GM20431 (cell line): ENCODE measurements around the gene NAP1L4.
"Not testable (repeated sequence)": the region's sequence is repeated elsewhere in the genome, so short reads cannot be mapped to it uniquely, and the experiment has no call there.

Experiments
- in situ Hi-C: fragments of 300-500 bp; cut with MseI, MboI; formaldehyde crosslinking; loops from one replicate; pipeline ENCODE4 v1.15.0; 2020; ENCODE audit warnings: low sequenced_read_pairs; ENCODE audit not compliant: unreplicated experiment

Gene NAP1L4

DNA sequence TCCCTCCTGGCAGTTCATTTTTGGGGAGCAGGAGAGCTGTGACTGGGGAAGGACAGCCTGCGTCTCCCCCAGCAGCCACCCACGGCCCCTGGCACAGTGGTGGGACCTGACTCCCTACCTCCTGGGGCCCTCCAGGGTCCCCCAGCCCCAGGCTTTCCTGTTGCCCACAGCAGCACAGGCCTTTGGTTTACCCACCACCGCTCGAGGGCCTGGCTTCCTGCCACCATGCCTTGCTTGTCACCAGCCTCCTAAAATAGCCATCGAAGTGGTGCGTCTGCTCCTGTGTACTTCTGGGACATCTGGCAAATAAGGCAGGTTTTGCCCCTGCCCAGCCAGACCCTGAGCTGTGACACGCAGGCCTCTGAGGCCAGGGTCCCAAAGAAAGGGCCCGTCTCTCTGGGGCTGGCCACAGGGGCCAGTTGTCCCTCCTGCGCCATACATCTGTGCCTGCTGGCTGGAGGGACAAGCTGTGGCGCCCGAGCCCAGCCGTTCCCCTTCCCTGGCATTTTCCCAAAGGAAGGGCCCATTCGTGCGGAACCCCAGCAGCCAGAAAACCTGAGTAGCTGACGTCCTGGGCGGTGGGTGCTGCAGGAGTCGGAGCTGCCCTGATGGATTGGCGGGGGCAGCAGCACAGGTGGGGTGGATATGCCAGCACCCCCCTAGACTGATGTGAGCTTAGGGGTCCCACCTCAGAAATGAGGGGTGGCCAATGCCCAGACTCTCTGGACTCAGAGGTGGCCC is 77.5 kb downstream of the NAP1L4 start:
- in situ Hi-C loops = no loop called here

DNA sequence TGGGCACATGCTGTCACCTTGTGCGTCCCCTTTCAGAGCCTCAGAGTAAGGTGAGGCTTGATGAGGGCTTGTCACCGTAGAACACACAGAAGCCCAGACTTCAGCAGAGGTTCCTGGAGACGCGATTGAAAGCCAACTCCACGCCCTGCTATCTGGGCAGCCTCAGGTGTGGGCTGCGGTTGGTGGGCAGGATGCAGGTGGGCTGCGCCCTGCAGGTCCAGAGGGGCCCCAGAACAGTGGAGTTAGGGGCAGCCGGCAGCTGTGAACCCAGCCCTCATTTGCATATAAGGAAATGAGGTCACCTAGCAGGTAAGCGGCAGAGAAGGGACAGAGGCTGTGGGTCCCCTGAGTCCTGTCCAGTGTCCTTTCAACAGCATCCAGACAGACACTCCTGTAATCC is 78.4 kb downstream of the NAP1L4 start:
- in situ Hi-C loops = no loop called here

DNA sequence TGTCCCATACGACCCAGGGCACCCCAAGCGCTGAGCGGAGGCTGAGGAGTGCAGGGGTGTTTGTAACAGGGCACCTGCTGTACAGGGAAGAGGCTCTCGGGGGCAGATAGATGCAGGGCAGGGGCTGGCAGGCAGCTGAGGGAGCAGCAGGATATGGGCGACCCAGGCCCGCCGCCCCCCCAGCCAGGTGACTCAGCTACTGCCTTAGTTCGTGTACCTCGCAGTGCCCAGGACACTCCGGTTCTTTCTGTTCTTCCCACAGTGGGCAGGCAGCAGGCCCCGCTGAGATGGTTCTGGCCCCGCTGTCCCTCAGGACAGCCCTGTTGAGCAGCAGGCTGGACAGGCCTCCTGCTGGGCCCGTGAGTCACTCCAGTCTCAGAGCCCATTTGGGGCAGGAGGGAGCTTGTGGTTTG is 79.1 kb downstream of the NAP1L4 start:
- in situ Hi-C loops = no loop called here

DNA sequence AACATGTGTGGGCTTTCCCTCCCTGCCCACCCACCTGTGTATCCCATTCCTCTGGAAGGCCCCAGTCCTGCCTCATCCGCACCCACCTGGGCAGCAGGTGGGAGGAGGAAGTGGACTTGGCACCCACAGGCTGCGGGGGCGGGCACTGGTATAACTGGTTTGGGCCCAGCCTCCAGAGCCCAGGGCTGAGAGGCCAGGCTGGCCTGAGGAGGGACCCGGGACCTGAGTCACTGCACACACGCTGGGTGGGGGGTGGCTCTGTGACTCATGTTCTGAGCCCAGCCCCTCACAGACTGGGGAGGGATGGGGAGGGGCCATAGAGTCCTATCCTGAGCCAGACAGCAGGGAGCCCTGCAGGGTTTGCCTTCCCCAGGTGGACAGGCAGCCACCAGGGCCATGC is 79.6 kb downstream of the NAP1L4 start:
- in situ Hi-C loops = no loop called here

DNA sequence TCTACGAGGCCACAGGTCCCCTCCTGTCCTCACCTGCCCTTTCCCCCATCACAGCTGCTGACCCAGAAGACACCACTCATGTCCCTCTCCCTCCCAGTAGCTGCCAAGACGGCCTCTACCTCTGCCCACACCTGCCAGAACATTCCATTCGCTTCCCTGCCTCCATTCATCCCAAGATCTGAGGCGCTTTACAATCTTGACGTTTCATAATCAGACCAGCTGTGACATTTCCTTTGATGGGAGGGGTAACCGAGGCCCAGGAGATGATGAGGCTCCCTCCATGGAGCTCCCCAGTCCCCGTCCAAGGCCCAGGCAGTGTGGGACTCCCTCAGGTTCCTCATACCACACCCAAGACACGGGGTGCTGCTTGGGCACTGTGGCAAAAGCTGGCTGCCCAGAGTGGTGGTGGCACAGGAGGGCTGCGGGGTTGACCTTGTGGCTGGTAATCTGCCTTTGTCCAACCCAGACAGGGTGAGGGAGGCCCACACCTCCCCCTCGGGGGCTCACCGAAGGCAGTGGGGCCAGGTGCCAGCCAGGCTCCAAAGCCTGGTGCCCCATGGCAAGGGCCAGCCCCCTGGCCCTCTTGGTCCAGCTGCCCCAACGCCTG is 80.2 kb downstream of the NAP1L4 start:
- in situ Hi-C loops = no loop called here

DNA sequence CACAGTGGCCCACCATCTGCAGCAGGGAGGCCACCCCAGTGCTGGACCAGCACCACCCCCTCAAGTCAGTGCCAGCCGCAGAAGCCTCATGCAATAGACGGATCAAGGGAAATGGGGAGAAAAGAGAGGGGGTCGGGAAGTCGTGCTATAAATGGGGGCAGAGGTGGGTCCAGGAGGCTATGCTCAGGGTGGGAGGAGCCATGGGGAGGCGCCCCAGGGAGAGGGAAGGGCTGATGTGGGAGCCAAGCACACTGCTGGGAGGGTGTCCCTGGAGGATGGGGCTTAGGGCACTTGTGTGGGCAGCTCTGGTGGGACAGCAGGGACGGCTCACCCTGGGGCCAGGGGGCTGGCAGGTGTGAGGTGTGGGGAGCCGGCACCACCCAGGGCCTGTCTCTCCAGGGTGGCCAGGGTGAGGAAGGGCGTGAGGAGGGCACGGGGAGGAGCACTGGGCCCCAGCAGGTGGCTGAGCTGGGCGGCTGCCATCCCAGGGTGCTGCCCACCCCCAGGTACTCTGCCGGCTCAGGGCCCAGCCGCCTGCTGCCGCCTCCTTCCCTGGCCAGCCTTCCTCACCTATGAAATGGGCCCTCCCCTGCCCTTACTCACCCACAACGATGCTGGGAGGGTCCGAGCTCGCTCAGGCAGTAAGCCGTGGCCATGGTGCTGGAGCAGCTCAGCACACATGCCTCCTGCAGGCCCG is 80.9 kb downstream of the NAP1L4 start:
- in situ Hi-C loops = no loop called here

DNA sequence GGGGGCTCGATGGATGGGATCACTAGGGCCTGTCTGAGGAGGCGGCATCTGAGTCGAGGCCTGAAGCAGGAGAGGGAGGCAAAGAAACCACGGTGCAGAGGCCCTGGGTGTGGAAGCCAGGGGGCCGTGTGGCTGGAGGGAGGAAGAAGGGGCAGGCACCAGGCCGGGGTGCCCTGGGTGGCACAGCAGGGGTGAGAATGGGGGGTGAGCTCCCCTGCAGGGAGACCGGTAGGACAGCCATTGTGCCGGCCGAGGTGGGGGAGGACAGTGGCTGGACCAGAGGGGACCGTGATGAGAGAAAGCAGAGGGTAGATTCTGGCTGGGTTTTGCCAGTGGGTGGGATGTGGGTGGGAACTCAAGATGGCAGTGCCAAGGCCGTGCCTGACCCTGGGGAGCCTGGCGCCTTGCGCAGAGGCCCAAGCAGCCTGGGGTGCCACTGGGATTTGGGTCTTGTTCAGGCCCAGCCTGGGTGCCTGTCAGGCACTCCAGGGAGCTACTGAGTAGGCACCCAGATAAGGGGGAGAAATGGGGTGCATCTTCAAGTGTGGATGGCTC is 81.7 kb downstream of the NAP1L4 start:
- in situ Hi-C loops = no loop called here

DNA sequence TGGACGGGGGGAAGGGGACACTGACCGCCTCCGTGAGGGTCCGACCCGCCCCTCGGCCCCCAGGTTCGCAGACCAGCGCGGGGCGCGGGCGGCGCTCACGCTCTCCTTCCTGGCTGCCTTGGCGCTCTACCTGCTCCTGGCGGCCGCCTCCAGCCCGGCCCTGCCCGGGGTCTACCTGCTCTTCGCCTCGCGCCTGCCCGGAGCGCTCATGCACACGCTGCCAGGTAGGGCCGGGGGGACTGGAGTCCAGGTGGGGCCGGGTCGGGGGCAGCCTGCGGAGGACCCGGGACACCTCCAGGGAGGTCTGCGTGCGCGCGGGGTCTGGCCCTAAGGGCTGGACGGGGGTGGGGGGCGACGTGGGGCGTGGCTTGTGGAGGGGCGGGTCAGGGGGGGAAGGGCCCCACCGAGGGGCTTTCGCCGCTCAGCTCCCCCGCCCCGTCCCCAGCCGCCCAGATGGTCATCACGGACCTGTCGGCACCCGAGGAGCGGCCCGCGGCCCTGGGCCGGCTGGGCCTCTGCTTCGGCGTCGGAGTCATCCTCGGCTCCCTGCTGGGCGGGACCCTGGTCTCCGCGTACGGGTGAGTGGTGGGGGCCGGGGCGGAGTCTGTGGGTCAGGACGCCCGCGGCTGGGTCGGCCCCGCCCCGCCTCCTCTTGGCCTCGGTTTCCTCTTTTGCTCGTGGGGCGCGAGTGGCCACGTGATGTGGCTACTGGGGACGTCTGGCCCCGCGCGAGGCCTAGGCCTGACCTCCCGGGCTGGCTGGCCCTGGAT is 82.8 kb downstream of the NAP1L4 start:
- in situ Hi-C loops = no loop called here

DNA sequence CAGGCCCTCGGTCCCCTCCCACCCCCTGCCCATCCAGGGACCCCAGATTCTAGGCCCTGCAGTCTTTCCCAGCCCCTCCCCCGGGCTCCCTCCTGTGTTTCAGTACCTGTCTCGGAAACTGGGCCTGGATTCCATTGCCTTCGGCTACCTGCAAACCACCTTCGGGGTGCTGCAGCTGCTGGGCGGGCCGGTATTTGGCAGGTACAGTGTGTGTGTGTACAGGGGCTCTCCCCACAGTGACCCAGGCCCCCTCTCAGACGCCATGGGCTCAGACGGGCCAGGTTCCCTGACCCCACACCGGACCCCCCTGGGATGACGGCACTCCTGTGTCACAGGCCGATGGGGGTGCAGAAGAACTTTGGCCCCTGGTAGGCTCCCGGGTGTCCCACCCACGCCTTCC is 84.0 kb downstream of the NAP1L4 start:
- in situ Hi-C loops = no loop called here

DNA sequence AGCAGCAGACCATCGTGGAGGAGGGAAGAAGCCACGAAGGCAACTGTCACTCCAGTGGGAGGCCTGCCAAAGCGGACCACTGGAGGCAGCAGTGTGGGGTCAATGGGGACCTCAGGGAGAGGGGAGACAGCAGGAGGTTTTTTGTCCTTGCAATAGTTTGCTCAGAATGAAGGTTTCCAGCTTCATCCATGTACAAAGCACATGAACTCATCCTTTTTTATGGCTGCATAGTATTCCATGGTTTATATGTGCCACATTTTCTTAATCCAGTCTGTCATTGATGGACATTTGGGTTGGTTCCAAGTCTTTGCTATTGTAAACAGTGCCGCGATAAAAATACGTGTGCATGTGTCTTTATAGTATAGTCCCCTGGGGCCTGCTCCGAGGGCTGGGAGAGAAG is 86.8 kb downstream of the NAP1L4 start:
- in situ Hi-C loops = not testable (repeated sequence)

DNA sequence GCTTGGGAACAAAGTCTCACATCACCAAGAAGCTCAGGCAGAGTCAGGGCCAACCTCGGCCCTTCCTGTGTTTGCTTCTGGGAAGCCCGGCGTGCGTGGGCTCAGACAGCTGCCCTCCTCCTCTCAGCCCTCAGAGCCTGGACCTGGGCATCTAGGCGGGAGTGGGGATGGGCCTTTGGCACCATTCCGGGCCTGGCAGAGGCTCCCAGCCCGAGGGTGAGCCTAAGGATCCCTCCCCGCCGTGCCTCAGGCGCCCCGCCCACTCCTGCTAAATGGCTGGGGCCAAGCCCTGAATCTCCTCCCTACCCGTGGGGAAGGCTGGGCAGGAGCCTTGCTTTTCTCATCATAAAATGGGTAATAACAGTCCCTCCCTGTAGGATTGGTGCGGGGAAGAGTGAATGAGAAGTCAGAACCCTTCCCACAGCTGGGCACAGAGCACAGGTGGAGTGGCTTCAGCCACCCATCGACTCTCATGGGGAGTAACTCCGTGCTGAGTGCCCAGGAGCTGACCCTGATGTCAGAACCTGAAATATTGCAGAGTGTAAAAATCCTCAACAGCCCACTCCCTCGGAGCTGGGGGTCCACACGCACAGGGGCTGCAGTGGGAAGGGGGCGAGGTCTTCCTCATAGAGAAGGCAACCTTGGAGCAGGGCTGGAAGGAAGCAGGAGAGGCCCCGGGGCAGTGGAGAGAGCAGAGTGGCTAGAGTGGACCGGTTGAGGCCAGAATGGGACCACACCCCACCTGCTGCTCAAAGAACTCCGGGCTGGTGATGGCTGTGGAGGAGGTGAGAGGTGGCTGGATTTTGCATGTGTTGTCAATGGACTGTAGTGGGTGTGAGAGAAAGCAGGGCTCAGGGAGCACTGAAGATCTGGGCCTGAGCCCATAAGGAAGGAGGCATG is 87.7 kb downstream of the NAP1L4 start:
- in situ Hi-C loops = no loop called here

DNA sequence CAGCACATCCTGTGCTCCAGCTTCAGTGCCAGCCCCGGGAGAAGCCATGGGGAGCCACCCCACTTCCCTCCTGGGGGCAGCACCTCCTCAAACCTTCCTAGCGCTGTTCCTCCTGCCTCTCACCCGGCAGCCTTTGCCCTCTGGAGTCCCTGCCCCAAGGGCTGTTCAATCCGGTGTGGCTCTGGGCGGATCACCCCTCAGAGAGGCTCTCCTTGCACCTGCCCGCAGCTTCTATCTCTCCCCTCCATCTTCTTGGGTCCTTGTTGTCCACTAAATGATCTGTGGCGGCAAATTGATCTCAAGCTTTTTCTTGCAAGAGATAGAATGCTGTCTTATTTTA is 88.5 kb downstream of the NAP1L4 start:
- in situ Hi-C loops = no loop called here

DNA sequence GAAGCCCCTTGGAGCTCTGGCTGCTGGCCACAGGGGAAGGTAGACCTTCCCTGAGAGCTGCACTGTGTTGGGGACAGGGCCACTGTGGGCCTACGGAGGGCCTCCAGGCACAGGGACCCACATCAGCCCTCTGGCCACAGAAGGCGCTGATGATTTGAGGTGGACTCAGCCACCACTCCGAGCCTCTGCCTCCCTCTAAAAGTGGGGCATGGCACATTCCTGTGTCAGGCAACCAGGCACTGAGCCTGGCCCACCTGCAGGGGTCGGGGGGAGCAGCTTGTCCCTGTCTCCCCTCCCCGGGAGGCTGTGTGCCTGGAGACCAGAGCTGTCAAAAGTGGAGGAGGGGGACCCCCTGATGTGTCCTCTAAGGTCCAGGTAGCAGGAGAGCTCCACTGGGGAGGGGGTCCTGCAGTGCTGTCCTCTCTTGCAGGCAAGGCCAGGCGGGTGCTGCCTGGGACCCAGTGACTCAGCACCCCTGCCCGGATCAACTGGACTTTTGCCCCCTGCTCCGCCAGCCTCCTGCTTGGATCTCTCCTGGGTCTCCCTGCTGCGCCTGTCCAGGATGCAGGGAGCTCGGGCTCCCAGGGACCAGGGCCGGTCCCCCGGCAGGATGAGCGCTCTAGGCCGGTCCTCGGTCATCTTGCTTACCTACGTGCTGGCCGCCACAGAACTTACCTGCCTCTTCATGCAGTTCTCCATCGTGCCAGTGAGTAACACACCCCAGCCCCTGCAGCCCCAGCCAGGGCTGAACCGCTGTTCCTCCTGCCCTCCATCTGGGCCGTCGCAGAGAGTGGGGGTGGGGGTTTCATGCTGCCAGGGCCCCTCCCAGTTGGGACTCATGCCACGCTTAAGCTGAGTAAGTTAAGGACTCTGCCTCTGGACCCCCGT is 89.1 kb downstream of the NAP1L4 start:
- in situ Hi-C loops = no loop called here

DNA sequence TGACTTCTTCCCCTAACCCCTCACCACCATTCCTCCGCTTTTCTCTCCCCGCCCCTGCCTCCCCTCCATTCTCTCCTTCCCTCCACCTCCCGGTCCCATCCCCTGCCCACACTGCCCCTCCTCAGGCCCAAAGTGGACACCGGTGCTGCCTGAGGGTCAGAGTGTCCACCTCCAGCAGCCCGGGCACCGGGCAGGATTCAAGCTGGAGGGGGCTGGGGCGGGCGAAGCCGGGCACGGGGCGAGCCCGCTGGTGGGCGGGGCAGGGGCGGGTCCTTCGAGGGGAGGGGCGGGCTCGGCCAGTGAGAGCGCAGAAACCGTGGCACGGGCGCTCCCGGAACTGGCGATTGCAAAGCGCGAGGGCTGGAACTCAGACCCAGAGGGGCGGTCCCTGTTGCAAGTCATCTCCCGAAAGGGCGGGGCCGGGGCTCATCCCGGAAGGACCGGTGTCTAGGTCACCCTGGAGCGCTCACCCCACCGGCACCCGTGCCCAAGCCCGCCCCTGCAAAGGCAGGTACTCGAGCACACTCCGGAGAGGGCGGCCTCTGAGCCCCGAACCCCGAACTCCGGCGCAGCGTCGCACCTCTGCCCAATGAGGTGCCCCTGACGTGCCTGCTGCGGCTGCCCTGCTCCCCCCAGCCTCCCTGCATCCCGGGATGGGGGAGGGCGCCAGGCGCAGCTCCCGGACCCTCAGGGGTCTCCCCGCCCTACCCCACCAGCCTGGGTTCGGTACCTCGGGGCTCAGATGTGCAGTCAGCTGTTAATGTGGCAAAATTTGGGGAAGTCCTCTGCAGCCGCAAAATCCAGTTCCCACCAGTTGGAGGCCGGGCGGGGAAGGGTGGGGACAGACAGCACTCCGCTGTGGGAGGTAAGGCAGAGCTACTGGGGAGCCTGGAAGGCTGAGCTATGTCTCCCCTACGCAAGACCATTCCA is 90.0 kb downstream of the NAP1L4 start:
- in situ Hi-C loops = no loop called here

DNA sequence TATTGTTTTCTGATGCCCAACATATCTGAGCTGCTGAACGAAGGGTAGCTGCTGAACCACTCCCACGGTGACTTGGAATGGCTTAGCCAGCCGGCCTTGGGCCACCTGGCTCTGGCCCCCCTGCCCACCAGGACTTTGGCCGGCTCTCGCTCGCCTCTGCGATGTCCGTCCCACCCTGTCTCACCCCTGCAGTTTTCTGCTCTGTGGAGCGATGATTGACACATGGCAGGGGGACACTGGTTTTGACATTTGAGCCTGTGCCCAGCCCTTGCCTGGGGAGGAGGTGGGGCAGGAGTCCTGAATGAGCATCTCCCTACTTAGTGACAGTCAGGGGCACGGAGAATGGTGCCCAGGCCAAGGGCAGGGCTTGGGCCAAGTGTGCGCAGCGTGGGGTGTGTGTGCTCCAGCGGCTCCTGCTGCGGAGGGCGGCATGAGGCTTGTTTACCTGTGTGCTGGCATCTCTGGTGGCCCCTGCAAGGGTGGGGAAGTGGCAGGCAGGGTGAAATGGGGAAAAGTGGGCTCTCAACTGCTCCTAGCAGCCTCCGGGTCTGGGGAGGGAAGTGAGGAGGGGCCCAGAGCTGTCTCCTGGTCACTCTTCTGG is 90.8 kb downstream of the NAP1L4 start:
- in situ Hi-C loops = no loop called here

DNA sequence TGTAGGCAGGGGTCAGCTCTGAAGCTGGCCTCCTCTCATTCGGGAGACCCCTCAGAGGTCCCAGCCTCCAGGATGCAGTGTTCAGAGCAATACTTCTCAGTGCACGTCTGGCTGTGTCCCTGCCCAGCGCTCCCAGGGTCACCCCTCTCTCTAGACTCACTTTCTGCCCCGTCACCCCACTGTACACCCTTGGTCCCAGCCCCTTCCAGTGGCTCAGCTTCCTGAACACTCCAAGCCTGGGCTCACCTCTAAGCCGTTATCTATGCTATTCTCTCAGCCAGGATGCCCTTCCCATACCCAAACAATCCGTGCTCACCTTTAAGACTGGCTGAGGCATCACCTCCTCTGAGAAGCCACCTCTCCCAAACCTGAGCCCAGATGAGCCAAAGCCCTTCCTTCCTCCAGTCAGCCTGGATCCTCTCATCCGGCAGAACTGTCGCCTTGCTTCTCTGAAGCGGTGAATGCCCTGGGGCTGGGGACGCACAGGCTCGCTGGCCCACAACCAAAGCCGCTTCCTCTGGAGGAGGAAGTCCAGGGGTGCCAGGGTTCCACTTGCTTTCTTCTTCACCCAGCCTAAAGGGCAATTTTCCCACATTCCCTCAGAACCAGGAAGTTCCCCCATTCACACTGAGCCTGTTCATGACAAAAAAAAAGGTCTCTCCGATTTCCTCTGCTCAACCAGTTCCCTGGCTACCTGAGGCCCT is 92.9 kb downstream of the NAP1L4 start:
- in situ Hi-C loops = no loop called here
